ENCODE data around the gene GPR84.

GRCh38 chr12:54321363-54321762 is 42.9 kb downstream of the GPR84 start:
- TF ChIP-seq CTCF (IDR thresholded peaks at IDR 0.05) (no peak), POLR2A (IDR thresholded peaks at IDR 0.05) (no peak)
